GM23338 (cell line): ENCODE measurements around the gene RIMS4. TPM values are rescaled to one million over a fixed set of nuclear protein-coding genes. Genes with fewer than 3 reads are reported as not detected.

Source experiments
- ATAC-seq: fragments of 200-7000 bp; cut with Tn5 transposase; 3 replicates; pipeline ENCODE4 v1.9.1; 2020
- DNase-seq: peaks from one replicate; pipeline ENCODE4 v3.0.0-alpha.2; 2015; ENCODE audit warnings: low spot score
- H2AFZ ChIP-seq: fragments of 200-600 bp; sonication (generic); 2 replicates; pipeline ENCODE4 v1.8.0; 2016; ENCODE audit warnings: antibody characterized with exemption, mild to moderate bottlenecking, moderate library complexity
- H3F3A ChIP-seq: fragments of 200-600 bp; sonication (generic); replicated peaks from 2 replicates; pipeline ENCODE4 v1.8.0; 2017; ENCODE audit warnings: antibody characterized with exemption, mixed run types, low read depth
- H3K27ac ChIP-seq: fragments of 200-600 bp; sonication (generic); 2 replicates; pipeline ENCODE4 v1.6.1; 2016; ENCODE audit warnings: low read depth
- H3K27me3 ChIP-seq: fragments of 200-600 bp; sonication (generic); 2 replicates; pipeline ENCODE4 v1.8.0; 2016; ENCODE audit warnings: mild to moderate bottlenecking, mixed run types, moderate library complexity; ENCODE audit not compliant: insufficient read depth
- H3K36me3 ChIP-seq: fragments of 200-600 bp; sonication (generic); 2 replicates; pipeline ENCODE4 v1.8.0; 2016; ENCODE audit warnings: mild to moderate bottlenecking; ENCODE audit not compliant: insufficient read depth
- H3K4me1 ChIP-seq: fragments of 200-600 bp; sonication (generic); 2 replicates; pipeline ENCODE4 v1.8.0; 2016; ENCODE audit warnings: mild to moderate bottlenecking, moderate library complexity; ENCODE audit not compliant: insufficient read depth
- H3K4me2 ChIP-seq: fragments of 200-600 bp; sonication (generic); 2 replicates; pipeline ENCODE4 v1.7.1; 2017; ENCODE audit warnings: mixed run types
- H3K4me3 ChIP-seq: fragments of 200-600 bp; sonication (generic); 2 replicates; pipeline ENCODE4 v1.6.1; 2016; ENCODE audit warnings: mixed run types
- H3K79me2 ChIP-seq: fragments of 200-600 bp; sonication (generic); replicated peaks from 2 replicates; pipeline ENCODE4 v1.8.0; 2017; ENCODE audit warnings: mild to moderate bottlenecking; ENCODE audit not compliant: insufficient read depth
- H3K9me2 ChIP-seq: fragments of 200-600 bp; sonication (generic); 2 replicates; pipeline ENCODE4 v1.8.0; 2017; ENCODE audit not compliant: insufficient read depth
- H4K20me1 ChIP-seq: fragments of 200-600 bp; sonication (generic); replicated peaks from 2 replicates; pipeline ENCODE4 v1.8.0; 2017; ENCODE audit warnings: mild to moderate bottlenecking; ENCODE audit not compliant: insufficient read depth
- H3K27ac Mint-ChIP-seq: 2 replicates; pipeline ENCODE4 v1.8.0; 2020; ENCODE audit warnings: inconsistent platforms, mild to moderate bottlenecking, moderate library complexity, mixed read lengths
- H3K27me3 Mint-ChIP-seq: 3 replicates; pipeline ENCODE4 v1.8.0; 2022; ENCODE audit warnings: low read depth, mild to moderate bottlenecking, moderate library complexity, mixed read lengths, inconsistent platforms; ENCODE audit not compliant: insufficient read depth, poor library complexity
- H3K36me3 Mint-ChIP-seq: 3 replicates; pipeline ENCODE4 v1.8.0; 2021; ENCODE audit warnings: low read depth, mild to moderate bottlenecking, inconsistent platforms, moderate library complexity, mixed read lengths
- H3K4me1 Mint-ChIP-seq: 3 replicates; pipeline ENCODE4 v1.8.0; 2020; ENCODE audit warnings: mild to moderate bottlenecking, inconsistent platforms, mixed read lengths
- H3K4me3 Mint-ChIP-seq: 3 replicates; pipeline ENCODE4 v1.8.0; 2021; ENCODE audit warnings: moderate library complexity, mild to moderate bottlenecking, inconsistent platforms, mixed read lengths
- H3K9me3 Mint-ChIP-seq: 3 replicates; pipeline ENCODE4 v1.8.0; 2020; ENCODE audit warnings: moderate library complexity, mild to moderate bottlenecking, inconsistent platforms, mixed read lengths
- CREB1 ChIP-seq: fragments of 250-450 bp; sonication (Bioruptor Pico); IDR thresholded peaks from 2 replicates; pipeline ENCODE4 v1.5.0; 2020; ENCODE audit warnings: low read depth, mild to moderate bottlenecking, moderate library complexity
- EZH2 ChIP-seq: fragments of 200-600 bp; sonication (generic); IDR thresholded peaks from one replicate; pipeline ENCODE4 v1.8.0; 2017; ENCODE audit warnings: antibody characterized with exemption, mild to moderate bottlenecking, low read depth; ENCODE audit not compliant: unreplicated experiment
- EZH2phosphoT487 ChIP-seq: fragments of 200-600 bp; sonication (generic); IDR thresholded peaks from one replicate; pipeline ENCODE4 v1.8.1; 2018; ENCODE audit warnings: antibody characterized with exemption; ENCODE audit not compliant: unreplicated experiment
- JUNB ChIP-seq: IDR thresholded peaks from one replicate; pipeline ENCODE4 v1.6.1; 2016; ENCODE audit warnings: antibody characterized with exemption; ENCODE audit not compliant: unreplicated experiment
- NANOG ChIP-seq: IDR thresholded peaks from 2 replicates; pipeline ENCODE4 v1.6.1; 2016; ENCODE audit warnings: antibody characterized with exemption, borderline replicate concordance
- POLR2AphosphoS5 ChIP-seq: IDR thresholded peaks from 2 replicates; pipeline ENCODE4 v1.6.1; 2016; ENCODE audit warnings: antibody characterized with exemption, low read depth
- ZNF114 ChIP-seq: fragments of 250-450 bp; sonication (Bioruptor Pico); IDR thresholded peaks from 2 replicates; pipeline ENCODE4 v1.5.0; 2020; ENCODE audit warnings: mild to moderate bottlenecking, moderate library complexity
- ZNF331 ChIP-seq: fragments of 250-450 bp; sonication (Bioruptor Pico); IDR thresholded peaks from 2 replicates; pipeline ENCODE4 v1.5.0; 2020; ENCODE audit warnings: low read depth, mild to moderate bottlenecking, moderate library complexity
- polyA plus RNA-seq: library from polyadenylated mRNA; unstranded; fragments of >200 nt; fragmentation: Nextera tagmentation; extraction: Ambion mirVana; gene quantifications from 2 replicates; pipeline ENCODE4 v1.2.1, GENCODE V29; 2016
- total RNA-seq: library from RNA; depleted of rRNA; stranded (reverse); fragments of >200 nt; shearing (Covaris generic); gene quantifications from 2 replicates; pipeline ENCODE4 v1.2.3, GENCODE V29; 2014
- TF ChIP-seq, protein P1 (sequence below): fragments of 250-450 bp; sonication (Bioruptor Pico); IDR thresholded peaks from 2 replicates; pipeline ENCODE4 v1.5.0; 2020; ENCODE audit warnings: mild to moderate bottlenecking, moderate library complexity
- TF ChIP-seq, protein P2 (sequence below): IDR thresholded peaks from one replicate; pipeline ENCODE4 v1.6.1; 2018; ENCODE audit warnings: antibody characterized with exemption; ENCODE audit not compliant: unreplicated experiment
- TF ChIP-seq, protein P3 (sequence below), 2 experiments: fragments of 200-600 bp in 1 of 2; sonication (generic) in 1 of 2; conservative IDR thresholded peaks; 2 replicates each; pipeline versions ENCODE4 v1.5.1 to v1.6.1; 2016 to 2017; ENCODE audit warnings: antibody characterized with exemption in 2 of 2, low read depth in 2 of 2, mild to moderate bottlenecking in 2 of 2, moderate library complexity in 1 of 2
- TF ChIP-seq, protein P4 (sequence below): IDR thresholded peaks from 2 replicates; pipeline ENCODE4 v1.6.1; 2016; ENCODE audit warnings: antibody characterized with exemption

Gene RIMS4
- total and polyA plus RNA-seq, 2 experiments from 2014 or later, result 3.5 to 39.7 TPM

DNA sequence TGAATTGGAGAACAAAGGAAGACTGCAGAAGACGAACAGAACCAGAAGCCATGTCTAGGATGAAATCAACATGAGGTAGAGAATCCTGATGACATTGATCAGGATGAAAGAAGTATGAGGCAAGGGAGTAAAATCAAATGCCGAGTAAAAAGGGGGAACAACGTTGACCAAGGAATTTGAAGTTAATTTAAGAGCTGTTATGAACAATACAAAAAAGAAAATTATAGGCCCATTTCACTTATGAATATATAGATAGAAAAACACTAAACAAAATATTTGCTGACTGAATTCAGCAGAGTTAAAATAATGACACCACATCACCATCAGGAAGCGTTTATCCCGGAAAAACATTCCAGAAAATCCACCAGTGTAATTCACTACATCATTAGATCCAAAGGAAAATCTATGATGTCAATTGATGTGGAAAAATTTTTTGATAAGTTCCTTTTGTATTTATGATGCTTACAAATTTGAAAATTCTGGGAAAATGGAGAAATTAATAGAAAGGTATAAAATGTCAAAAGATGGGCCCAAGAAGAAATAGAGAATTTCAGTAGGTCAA is 103.2 kb downstream of the RIMS4 start (continued):
- no peak for TF ChIP-seq EZH2
- no peak for TF ChIP-seq CREB1 (CRISPR knock-in tag)
- TF ChIP-seq EZH2phosphoT487, result no peak

DNA sequence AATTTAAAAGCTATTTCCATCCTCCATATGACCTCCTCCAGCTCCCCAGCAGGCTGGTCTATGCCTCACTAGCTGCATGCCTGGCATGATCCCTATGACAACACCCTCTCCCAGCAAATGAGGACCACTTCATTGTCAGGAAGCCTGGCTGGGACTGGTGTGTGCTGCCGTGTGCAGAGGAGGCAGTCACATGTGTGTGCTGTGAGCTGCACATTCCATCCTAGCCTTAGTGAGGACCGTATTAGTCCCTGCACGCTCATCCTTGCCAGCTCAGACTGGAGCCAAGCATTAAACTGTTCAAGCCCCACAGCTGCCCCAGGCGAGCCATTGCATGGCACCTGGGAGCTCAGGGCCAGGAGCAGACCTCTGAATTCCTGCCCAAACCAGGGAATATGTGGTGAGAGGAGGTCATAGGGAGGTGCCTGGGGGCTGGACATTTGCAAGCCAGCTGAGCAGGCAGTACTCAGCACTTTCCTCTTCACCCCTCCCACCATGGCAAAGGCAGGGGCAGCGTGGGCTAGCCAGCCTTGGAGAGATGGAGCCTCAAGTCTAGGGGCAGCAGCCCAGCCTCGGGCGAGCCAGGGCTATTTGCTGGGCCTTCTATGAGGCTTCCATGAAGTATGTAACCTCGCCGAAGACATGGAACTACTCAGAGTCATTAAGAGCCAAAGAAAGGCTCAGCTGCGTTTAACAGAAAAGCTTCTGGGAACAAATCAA is 103.9 kb downstream of the RIMS4 start:
- no peaks in the 10 kb centered on the region for H4K20me1 ChIP-seq
- no peaks in the 10 kb centered on the region for H3K27me3 ChIP-seq
- H3K27me3 Mint-ChIP-seq, result peaks cover 6% of the 10 kb centered on the region
- no peaks in the 10 kb centered on the region for H3K36me3 ChIP-seq
- DNase-seq (no peak), ATAC-seq (no peak; the same call in 2 of the 3 replicates)
- H2AFZ ChIP-seq, result no peak overlapping the region
- no peak overlapping the region for H3K4me3 ChIP-seq
- no peak overlapping the region for H3K4me3 Mint-ChIP-seq
- peaks cover 5% of the 10 kb centered on the region for H3K4me1 ChIP-seq
- no peak overlapping the region for H3K27ac Mint-ChIP-seq
- H3K27ac ChIP-seq, result no peak overlapping the region
- H3K4me2 ChIP-seq, result no peak overlapping the region
- H3F3A ChIP-seq, result no peaks in the 10 kb centered on the region
- no peaks in the 10 kb centered on the region for H3K36me3 Mint-ChIP-seq
- H3K79me2 ChIP-seq, result no peaks in the 10 kb centered on the region
- no peaks in the 10 kb centered on the region for H3K9me2 ChIP-seq
- no peaks in the 10 kb centered on the region for H3K9me3 Mint-ChIP-seq
- peaks cover 11% of the 10 kb centered on the region for H3K4me1 Mint-ChIP-seq
- TF ChIP-seq EZH2 (no peak), NANOG (no peak), ZNF331 (CRISPR knock-in tag) (no peak), ZNF114 (CRISPR knock-in tag) (no peak), EZH2phosphoT487 (no peak), POLR2AphosphoS5 (no peak), JUNB (no peak)
- TF ChIP-seq, protein P1, sequence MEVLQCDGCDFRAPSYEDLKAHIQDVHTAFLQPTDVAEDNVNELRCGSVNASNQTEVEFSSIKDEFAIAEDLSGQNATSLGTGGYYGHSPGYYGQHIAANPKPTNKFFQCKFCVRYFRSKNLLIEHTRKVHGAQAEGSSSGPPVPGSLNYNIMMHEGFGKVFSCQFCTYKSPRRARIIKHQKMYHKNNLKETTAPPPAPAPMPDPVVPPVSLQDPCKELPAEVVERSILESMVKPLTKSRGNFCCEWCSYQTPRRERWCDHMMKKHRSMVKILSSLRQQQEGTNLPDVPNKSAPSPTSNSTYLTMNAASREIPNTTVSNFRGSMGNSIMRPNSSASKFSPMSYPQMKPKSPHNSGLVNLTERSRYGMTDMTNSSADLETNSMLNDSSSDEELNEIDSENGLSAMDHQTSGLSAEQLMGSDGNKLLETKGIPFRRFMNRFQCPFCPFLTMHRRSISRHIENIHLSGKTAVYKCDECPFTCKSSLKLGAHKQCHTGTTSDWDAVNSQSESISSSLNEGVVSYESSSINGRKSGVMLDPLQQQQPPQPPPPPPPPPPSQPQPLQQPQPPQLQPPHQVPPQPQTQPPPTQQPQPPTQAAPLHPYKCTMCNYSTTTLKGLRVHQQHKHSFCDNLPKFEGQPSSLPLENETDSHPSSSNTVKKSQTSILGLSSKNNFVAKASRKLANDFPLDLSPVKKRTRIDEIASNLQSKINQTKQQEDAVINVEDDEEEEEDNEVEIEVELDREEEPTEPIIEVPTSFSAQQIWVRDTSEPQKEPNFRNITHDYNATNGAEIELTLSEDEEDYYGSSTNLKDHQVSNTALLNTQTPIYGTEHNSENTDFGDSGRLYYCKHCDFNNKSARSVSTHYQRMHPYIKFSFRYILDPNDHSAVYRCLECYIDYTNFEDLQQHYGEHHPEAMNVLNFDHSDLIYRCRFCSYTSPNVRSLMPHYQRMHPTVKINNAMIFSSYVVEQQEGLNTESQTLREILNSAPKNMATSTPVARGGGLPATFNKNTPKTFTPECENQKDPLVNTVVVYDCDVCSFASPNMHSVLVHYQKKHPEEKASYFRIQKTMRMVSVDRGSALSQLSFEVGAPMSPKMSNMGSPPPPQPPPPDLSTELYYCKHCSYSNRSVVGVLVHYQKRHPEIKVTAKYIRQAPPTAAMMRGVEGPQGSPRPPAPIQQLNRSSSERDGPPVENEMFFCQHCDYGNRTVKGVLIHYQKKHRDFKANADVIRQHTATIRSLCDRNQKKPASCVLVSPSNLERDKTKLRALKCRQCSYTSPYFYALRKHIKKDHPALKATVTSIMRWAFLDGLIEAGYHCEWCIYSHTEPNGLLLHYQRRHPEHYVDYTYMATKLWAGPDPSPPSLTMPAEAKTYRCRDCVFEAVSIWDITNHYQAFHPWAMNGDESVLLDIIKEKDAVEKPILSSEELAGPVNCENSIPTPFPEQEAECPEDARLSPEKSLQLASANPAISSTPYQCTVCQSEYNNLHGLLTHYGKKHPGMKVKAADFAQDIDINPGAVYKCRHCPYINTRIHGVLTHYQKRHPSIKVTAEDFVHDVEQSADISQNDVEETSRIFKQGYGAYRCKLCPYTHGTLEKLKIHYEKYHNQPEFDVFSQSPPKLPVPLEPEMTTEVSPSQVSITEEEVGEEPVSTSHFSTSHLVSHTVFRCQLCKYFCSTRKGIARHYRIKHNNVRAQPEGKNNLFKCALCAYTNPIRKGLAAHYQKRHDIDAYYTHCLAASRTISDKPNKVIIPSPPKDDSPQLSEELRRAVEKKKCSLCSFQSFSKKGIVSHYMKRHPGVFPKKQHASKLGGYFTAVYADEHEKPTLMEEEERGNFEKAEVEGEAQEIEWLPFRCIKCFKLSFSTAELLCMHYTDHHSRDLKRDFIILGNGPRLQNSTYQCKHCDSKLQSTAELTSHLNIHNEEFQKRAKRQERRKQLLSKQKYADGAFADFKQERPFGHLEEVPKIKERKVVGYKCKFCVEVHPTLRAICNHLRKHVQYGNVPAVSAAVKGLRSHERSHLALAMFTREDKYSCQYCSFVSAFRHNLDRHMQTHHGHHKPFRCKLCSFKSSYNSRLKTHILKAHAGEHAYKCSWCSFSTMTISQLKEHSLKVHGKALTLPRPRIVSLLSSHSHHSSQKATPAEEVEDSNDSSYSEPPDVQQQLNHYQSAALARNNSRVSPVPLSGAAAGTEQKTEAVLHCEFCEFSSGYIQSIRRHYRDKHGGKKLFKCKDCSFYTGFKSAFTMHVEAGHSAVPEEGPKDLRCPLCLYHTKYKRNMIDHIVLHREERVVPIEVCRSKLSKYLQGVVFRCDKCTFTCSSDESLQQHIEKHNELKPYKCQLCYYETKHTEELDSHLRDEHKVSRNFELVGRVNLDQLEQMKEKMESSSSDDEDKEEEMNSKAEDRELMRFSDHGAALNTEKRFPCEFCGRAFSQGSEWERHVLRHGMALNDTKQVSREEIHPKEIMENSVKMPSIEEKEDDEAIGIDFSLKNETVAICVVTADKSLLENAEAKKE, result no peak
- TF ChIP-seq, protein P2, sequence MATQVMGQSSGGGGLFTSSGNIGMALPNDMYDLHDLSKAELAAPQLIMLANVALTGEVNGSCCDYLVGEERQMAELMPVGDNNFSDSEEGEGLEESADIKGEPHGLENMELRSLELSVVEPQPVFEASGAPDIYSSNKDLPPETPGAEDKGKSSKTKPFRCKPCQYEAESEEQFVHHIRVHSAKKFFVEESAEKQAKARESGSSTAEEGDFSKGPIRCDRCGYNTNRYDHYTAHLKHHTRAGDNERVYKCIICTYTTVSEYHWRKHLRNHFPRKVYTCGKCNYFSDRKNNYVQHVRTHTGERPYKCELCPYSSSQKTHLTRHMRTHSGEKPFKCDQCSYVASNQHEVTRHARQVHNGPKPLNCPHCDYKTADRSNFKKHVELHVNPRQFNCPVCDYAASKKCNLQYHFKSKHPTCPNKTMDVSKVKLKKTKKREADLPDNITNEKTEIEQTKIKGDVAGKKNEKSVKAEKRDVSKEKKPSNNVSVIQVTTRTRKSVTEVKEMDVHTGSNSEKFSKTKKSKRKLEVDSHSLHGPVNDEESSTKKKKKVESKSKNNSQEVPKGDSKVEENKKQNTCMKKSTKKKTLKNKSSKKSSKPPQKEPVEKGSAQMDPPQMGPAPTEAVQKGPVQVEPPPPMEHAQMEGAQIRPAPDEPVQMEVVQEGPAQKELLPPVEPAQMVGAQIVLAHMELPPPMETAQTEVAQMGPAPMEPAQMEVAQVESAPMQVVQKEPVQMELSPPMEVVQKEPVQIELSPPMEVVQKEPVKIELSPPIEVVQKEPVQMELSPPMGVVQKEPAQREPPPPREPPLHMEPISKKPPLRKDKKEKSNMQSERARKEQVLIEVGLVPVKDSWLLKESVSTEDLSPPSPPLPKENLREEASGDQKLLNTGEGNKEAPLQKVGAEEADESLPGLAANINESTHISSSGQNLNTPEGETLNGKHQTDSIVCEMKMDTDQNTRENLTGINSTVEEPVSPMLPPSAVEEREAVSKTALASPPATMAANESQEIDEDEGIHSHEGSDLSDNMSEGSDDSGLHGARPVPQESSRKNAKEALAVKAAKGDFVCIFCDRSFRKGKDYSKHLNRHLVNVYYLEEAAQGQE, result no peak
- TF ChIP-seq, protein P3, sequence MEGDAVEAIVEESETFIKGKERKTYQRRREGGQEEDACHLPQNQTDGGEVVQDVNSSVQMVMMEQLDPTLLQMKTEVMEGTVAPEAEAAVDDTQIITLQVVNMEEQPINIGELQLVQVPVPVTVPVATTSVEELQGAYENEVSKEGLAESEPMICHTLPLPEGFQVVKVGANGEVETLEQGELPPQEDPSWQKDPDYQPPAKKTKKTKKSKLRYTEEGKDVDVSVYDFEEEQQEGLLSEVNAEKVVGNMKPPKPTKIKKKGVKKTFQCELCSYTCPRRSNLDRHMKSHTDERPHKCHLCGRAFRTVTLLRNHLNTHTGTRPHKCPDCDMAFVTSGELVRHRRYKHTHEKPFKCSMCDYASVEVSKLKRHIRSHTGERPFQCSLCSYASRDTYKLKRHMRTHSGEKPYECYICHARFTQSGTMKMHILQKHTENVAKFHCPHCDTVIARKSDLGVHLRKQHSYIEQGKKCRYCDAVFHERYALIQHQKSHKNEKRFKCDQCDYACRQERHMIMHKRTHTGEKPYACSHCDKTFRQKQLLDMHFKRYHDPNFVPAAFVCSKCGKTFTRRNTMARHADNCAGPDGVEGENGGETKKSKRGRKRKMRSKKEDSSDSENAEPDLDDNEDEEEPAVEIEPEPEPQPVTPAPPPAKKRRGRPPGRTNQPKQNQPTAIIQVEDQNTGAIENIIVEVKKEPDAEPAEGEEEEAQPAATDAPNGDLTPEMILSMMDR (conservative IDR thresholded peaks at IDR 0.05; ENCODE audit: low read depth in 2 of 2), result no peak
- TF ChIP-seq, protein P4, sequence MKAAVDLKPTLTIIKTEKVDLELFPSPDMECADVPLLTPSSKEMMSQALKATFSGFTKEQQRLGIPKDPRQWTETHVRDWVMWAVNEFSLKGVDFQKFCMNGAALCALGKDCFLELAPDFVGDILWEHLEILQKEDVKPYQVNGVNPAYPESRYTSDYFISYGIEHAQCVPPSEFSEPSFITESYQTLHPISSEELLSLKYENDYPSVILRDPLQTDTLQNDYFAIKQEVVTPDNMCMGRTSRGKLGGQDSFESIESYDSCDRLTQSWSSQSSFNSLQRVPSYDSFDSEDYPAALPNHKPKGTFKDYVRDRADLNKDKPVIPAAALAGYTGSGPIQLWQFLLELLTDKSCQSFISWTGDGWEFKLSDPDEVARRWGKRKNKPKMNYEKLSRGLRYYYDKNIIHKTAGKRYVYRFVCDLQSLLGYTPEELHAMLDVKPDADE, result no peak
